Posterior vena cava (tissue), 2 donors: ENCODE data around the gene C16orf89. TPM values are rescaled to one million over a fixed set of nuclear protein-coding genes. Genes with fewer than 3 reads are reported as not detected.

Source experiments
- total RNA-seq, 2 donors: library from RNA; stranded (reverse); fragmentation: NEBNext Ultra II Directional; extraction: Animal tissue kit (Norgen Biotek cat#: 25700); gene quantifications; one replicate each; pipeline ENCODE4 v1.2.1, GENCODE V29; 2021
- donor health status: DM: yes; HTN: yes; CAD: no.
- donor health status: DM: yes; HTN: yes; CAD: no.

Gene C16orf89
- total RNA-seq, 2 donors from 2014 or later: 32.3 to 54.2 TPM

Other genes with a start within 250 kb of the C16orf89 start
- gene GLYR1, start 218.7 kb downstream of the C16orf89 start, total RNA-seq: 10 to 100 TPM; 72.2 to 72.3 TPM
- gene UBN1, start 218.5 kb downstream of the C16orf89 start, total RNA-seq: 10 to 100 TPM; 25.5 to 27.7 TPM
- 10 to 100 TPM; 23.8 to 24.1 TPM for gene PPL, start 128.8 kb downstream of the C16orf89 start, total RNA-seq
- gene SEC14L5, start 107.6 kb downstream of the C16orf89 start, total RNA-seq: 1 to 10 TPM in 1 of 2 donors, under 1 TPM in 1; 0.86 to 1.1 TPM
- gene NAGPA, start 32.0 kb downstream of the C16orf89 start, total RNA-seq: 1 to 10 TPM; 5.9 to 6.3 TPM
- gene ALG1, start 5.9 kb upstream of the C16orf89 start, total RNA-seq: 10 to 100 TPM; 14.7 to 16.4 TPM
- 1 to 10 TPM; 8.8 to 9.6 TPM for gene EEF2KMT, start 31.8 kb upstream of the C16orf89 start, total RNA-seq